Measurements from ENCODE around the gene FBXO41. TPM values are rescaled to one million over a fixed set of nuclear protein-coding genes. Genes with fewer than 3 reads are reported as not detected.

Gene FBXO41
- total and polyA plus RNA-seq, 9 of the 15 experiments (the other 6 are each of a cell fraction or from before 2014, with no cell fraction given) = 0.21 to 8.2 (median 3.5) TPM

- Histone ChIP-seq H3K9me1 (ENCODE audit: control insufficient read depth, insufficient read depth, low read length) (no peaks in the 10 kb centered on the region), H3K4me3 (no peak overlapping the region), H3K36me3 (ENCODE audit: control insufficient read depth, insufficient read depth, low read length) (no peaks in the 10 kb centered on the region), H3K27ac (ENCODE audit: extremely low read depth, low read depth, low read length) (no peak overlapping the region), H2AFZ (ENCODE audit: low read depth, low read length) (no peak overlapping the region), H4K20me1 (replicated peaks; ENCODE audit: control insufficient read depth, insufficient read depth, low read length) (no peaks in the 10 kb centered on the region), H3K9me3 (replicated peaks; ENCODE audit: control insufficient read depth, insufficient read depth, low read depth, low read length) (no peaks in the 10 kb centered on the region), H3K27me3 (ENCODE audit: control insufficient read depth in 2 of 2, insufficient read depth in 2 of 2, low read length in 2 of 2) (0 out of 5 replicates have a peak, but pooled peaks cover 0 to 2% of the 10 kb centered on the region in 2 experiments), H3K79me2 (ENCODE audit: control insufficient read depth, insufficient read depth, low read length) (peaks cover 30% of the 10 kb centered on the region), H3K4me2 (ENCODE audit: insufficient read depth, low read length) (no peak overlapping the region), H3K9ac (ENCODE audit: insufficient read depth in 1 of 2, low read depth in 2 of 2, low read length in 2 of 2) (no peak overlapping the region), H3K4me1 (replicated peaks in 1 of 2; ENCODE audit: control insufficient read depth in 2 of 2, insufficient read depth in 2 of 2, low read length in 2 of 2) (peaks cover 15 to 23% of the 10 kb centered on the region in 2 experiments; a peak in 4 of 5 replicates)
- 50% methylated on average over 7 of the region's 7 CpGs for WGBS (ENCODE audit: insufficient coverage, low coverage, missing lambda C conversion rate)
- intact Hi-C loops (cut with micrococcal nuclease) (loop anchor here (1.0 to 2.0 kb wide), 2 partner anchors 35 to 49 kb away; no protein-coding TSS in a partner anchor), in situ Hi-C loops (cut with MboI) (no loop called here)
- ATAC-seq (no peak), DNase-seq (ENCODE audit: extremely low read depth in 1 of 4, low spot score in 3 of 4) (no peak), FAIRE-seq (no peak)
- no TSS peak for BruUV-seq (replicated peaks)
- TF ChIP-seq E2F5 (CRISPR knock-in tag; IDR thresholded peaks at IDR 0.05) (no peak), TEAD1 (CRISPR knock-in tag; IDR thresholded peaks at IDR 0.05) (no peak), ZNF75A (CRISPR knock-in tag; IDR thresholded peaks at IDR 0.05) (no peak), RBM15 (IDR thresholded peaks at IDR 0.05; ENCODE audit: insufficient read depth, low read length) (no peak), EGR1 (conservative IDR thresholded peaks at IDR 0.05) (no peak), SIRT6 (IDR thresholded peaks at IDR 0.05; ENCODE audit: low read depth, low read length) (no peak), ZNF280A (IDR thresholded peaks at IDR 0.05; ENCODE audit: low read depth, partially characterized antibody) (no peak), MLLT1 (IDR thresholded peaks at IDR 0.05) (no peak)
- ChIA-PET POLR2A (interaction anchor here (0.7 to 2.1 kb wide), 5 partner anchors 10 to 262 kb away, joined by 3 to 16 read pairs (median 4); partner anchors contain the start of genes CCT7 and NOTO), CTCF (ENCODE audit: low intra/inter-chr PET ratio) (interaction anchor here (0.7 to 1.7 kb wide), 3 partner anchors 34 to 320 kb away, joined by 3 to 7 read pairs (median 7); no protein-coding TSS in a partner anchor)
These were observed 72.2 kb downstream of the FBXO41 start for GRCh38 chr2:73212098-73212447.
